ENCODE data around the gene NF1. TPM values are rescaled to one million over a fixed set of nuclear protein-coding genes. Genes with fewer than 3 reads are reported as not detected.

Gene NF1
- total and polyA plus RNA-seq, 2 donors (not counting 1 experiment from before 2014, with no cell fraction given) = 10.8 to 27.7 TPM

DNA sequence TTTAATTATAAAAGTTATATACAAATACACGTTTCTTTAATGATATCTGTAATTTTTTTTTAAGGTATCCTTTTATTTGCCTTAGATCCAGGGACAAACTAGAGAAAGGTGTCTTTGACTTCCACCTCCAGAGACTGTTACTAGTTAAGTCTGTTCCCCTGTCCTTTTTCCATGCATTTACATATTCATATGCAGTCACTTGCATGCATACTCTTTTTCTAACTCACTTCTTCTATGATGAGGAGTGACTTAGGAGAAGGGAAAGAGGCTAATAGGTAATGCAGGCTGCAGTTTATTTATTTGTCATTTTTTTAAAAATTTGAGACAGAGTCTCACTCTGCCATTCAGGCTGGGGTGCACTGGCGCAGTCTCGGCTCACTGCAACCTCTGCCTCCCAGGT lies 141.4 kb downstream of the NF1 start:
- CTCF ChIA-PET = interaction anchor here (0.9 kb wide), 1 partner anchor 137 kb away, joined by 3 read pairs; no protein-coding TSS in a partner anchor

DNA sequence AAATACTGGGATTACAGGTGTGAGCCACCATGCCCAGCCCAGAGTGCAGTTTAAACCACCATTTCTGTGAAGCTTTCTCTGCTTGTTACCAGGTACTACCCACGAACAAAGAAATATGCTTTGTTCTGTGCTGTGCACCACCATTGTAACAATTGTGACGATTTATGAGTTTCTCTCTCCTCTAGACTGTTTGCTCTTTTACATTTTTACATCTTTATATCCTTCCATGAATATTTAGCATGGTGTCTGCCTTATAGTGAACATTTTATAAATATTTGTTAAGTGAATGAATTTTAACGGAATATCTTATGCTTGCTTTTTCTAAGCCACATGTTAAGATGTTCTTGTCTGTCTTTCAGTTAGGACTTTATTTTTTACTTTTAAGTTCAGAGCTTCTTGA lies 141.9 kb downstream of the NF1 start:
- ChIA-PET POLR2A (no interaction called here), CTCF (interaction anchor here (1.5 kb wide), 1 partner anchor 21 kb away, joined by 4 read pairs; no protein-coding TSS in a partner anchor)
- Histone ChIP-seq H3K4me2 (replicated peaks; ENCODE audit: low read depth, low read length, poor library complexity, severe bottlenecking) (no peak overlapping the region), H3K79me2 (ENCODE audit: control insufficient read depth, insufficient read depth, low read length) (no peaks in the 10 kb centered on the region), H3K27me3 (replicated peaks in 1 of 4; ENCODE audit: control extremely low read depth in 1 of 4, control insufficient read depth in 3 of 4, insufficient read depth in 4 of 4, low read length in 3 of 4) (no peaks in the 10 kb centered on the region), H2AFZ (ENCODE audit: insufficient read depth, low read depth, low read length, poor library complexity, severe bottlenecking) (no peak overlapping the region), H3K9ac (ENCODE audit: low read length) (no peak overlapping the region), H3K4me1 (ENCODE audit: control insufficient read depth in 2 of 2, insufficient read depth in 2 of 2, low read length in 2 of 2) (peaks cover 4 to 7% of the 10 kb centered on the region in 2 donors), H4K20me1 (ENCODE audit: control insufficient read depth, insufficient read depth, low read length, poor library complexity, severe bottlenecking) (no peaks in the 10 kb centered on the region), H3K27ac (ENCODE audit: low read length in 2 of 2) (no peak overlapping the region), H3K9me3 (ENCODE audit: control extremely low read depth in 1 of 3, control insufficient read depth in 2 of 3, insufficient read depth in 1 of 3, low read length in 2 of 3) (no peaks in the 10 kb centered on the region), H3K36me3 (replicated peaks in 1 of 2; ENCODE audit: control extremely low read depth in 1 of 2, control insufficient read depth in 1 of 2, extremely low read depth in 1 of 2, insufficient read depth in 2 of 2, low read length in 1 of 2) (peaks cover 0 to 7% of the 10 kb centered on the region in 2 experiments), H3K4me3 (ENCODE audit: control extremely low read depth in 1 of 5, extremely low read depth in 1 of 5, insufficient read depth in 1 of 5, low read depth in 2 of 5, low read length in 4 of 5) (no peak overlapping the region)
- Mint-ChIP-seq H3K9me3 (ENCODE audit: insufficient read depth) (no peaks in the 10 kb centered on the region), H3K4me3 (no peak overlapping the region), H3K27me3 (no peaks in the 10 kb centered on the region), H3K4me1 (peaks cover 4% of the 10 kb centered on the region), H3K27ac (no peak overlapping the region)
- ATAC-seq (ENCODE audit: low read depth) (no peak), DNase-seq (no peak)
- WGBS (ENCODE audit: insufficient coverage) = 100% methylated on average over 1 of the region's 3 CpGs
- TF ChIP-seq EZH2 (IDR thresholded peaks at IDR 0.05; ENCODE audit: borderline replicate concordance, insufficient read depth, low read depth, low read length, poor library complexity, severe bottlenecking) = no peak
- TF ChIP-seq, protein P1, sequence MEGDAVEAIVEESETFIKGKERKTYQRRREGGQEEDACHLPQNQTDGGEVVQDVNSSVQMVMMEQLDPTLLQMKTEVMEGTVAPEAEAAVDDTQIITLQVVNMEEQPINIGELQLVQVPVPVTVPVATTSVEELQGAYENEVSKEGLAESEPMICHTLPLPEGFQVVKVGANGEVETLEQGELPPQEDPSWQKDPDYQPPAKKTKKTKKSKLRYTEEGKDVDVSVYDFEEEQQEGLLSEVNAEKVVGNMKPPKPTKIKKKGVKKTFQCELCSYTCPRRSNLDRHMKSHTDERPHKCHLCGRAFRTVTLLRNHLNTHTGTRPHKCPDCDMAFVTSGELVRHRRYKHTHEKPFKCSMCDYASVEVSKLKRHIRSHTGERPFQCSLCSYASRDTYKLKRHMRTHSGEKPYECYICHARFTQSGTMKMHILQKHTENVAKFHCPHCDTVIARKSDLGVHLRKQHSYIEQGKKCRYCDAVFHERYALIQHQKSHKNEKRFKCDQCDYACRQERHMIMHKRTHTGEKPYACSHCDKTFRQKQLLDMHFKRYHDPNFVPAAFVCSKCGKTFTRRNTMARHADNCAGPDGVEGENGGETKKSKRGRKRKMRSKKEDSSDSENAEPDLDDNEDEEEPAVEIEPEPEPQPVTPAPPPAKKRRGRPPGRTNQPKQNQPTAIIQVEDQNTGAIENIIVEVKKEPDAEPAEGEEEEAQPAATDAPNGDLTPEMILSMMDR (IDR thresholded peaks at IDR 0.05) = no peak
- intact Hi-C loops (cut with micrococcal nuclease) = no loop called here

More for the DNA sequence above, 141.4 kb downstream of the NF1 start:
- no peaks in the 10 kb centered on the region for H3K9me3 ChIP-seq (ENCODE audit: control extremely low read depth in 1 of 3, control insufficient read depth in 2 of 3, insufficient read depth in 1 of 3, low read length in 2 of 3)
- no peak overlapping the region for H2AFZ ChIP-seq (ENCODE audit: insufficient read depth, low read depth, low read length, poor library complexity, severe bottlenecking)
- H3K27me3 Mint-ChIP-seq = no peaks in the 10 kb centered on the region
- H3K9me3 Mint-ChIP-seq (ENCODE audit: insufficient read depth) = no peaks in the 10 kb centered on the region
- peaks cover 0 to 7% of the 10 kb centered on the region in 2 experiments for H3K36me3 ChIP-seq (replicated peaks in 1 of 2; ENCODE audit: control extremely low read depth in 1 of 2, control insufficient read depth in 1 of 2, extremely low read depth in 1 of 2, insufficient read depth in 2 of 2, low read length in 1 of 2)
- intact Hi-C loops (cut with micrococcal nuclease) = no loop called here
- H3K4me1 Mint-ChIP-seq = peaks cover 9% of the 10 kb centered on the region
- no peak for TF ChIP-seq EZH2 (IDR thresholded peaks at IDR 0.05; ENCODE audit: borderline replicate concordance, insufficient read depth, low read depth, low read length, poor library complexity, severe bottlenecking)
- TF ChIP-seq, protein P1 (IDR thresholded peaks at IDR 0.05) = no peak
- H3K4me2 ChIP-seq (replicated peaks; ENCODE audit: low read depth, low read length, poor library complexity, severe bottlenecking) = no peak overlapping the region
- H3K27me3 ChIP-seq (replicated peaks in 1 of 4; ENCODE audit: control extremely low read depth in 1 of 4, control insufficient read depth in 3 of 4, insufficient read depth in 4 of 4, low read length in 3 of 4) = no peaks in the 10 kb centered on the region
- no peak overlapping the region for H3K27ac Mint-ChIP-seq
- H4K20me1 ChIP-seq (ENCODE audit: control insufficient read depth, insufficient read depth, low read length, poor library complexity, severe bottlenecking) = no peaks in the 10 kb centered on the region
- no peak for ATAC-seq (ENCODE audit: low read depth)
- no peaks in the 10 kb centered on the region for H3K79me2 ChIP-seq (ENCODE audit: control insufficient read depth, insufficient read depth, low read length)
- H3K9ac ChIP-seq (ENCODE audit: low read length) = no peak overlapping the region
- DNase-seq = no peak
- H3K4me3 ChIP-seq (ENCODE audit: control extremely low read depth in 1 of 5, extremely low read depth in 1 of 5, insufficient read depth in 1 of 5, low read depth in 2 of 5, low read length in 4 of 5) = no peak overlapping the region
- 100% methylated on average over 2 of the region's 3 CpGs for WGBS (ENCODE audit: insufficient coverage)
- no peak overlapping the region for H3K4me3 Mint-ChIP-seq
- no peak overlapping the region for H3K27ac ChIP-seq (ENCODE audit: low read length in 2 of 2)
- POLR2A ChIA-PET = no interaction called here
- peaks cover 10 to 13% of the 10 kb centered on the region in 2 donors for H3K4me1 ChIP-seq (ENCODE audit: control insufficient read depth in 2 of 2, insufficient read depth in 2 of 2, low read length in 2 of 2)
